Lower leg skin (tissue), 3 donors: ENCODE measurements around the gene PKD1L1.

Source experiments
- POLR2A ChIP-seq, 2 donors: fragments of 450-650 bp; IDR thresholded peaks; one replicate each; pipeline ENCODE4 v1.6.1; 2016 to 2017; ENCODE audit warnings: antibody characterized with exemption in 2 of 2, mild to moderate bottlenecking in 1 of 2, moderate library complexity in 1 of 2
- TF ChIP-seq, protein P1 (sequence below), 3 donors: fragments of 450-650 bp; IDR thresholded peaks; one replicate each; pipeline ENCODE4 v1.5.1; 2016; ENCODE audit warnings: antibody characterized with exemption in 3 of 3, mild to moderate bottlenecking in 3 of 3, moderate library complexity in 2 of 3

DNA sequence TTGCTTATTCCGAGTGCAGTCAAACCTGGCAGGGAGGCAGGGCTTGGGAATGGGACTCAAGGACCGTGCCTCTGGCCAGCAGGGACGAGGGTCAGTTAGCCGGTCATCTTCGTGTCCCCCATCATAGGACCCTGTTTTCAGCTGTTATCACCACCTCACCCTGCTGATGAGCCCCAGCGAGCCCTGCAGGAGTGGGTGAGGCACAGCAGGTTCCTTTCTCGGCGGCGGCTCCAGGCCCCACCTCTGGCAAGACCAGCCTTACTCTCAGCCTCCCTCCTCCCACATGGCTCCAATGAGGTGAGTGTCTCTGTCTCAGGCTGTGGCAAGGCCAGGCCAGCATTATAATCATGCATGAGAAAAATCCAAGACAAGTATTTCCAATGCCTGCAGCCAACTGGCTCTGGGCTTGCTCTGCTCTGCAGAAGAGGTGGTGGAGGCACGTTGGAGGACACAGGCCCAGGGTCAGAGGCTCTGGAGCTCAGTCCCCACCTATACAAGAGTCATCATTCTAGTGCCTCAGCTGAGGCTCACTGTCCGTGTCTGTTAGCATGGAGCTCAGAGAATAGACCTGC, 15.7 kb downstream of the PKD1L1 start:
- TF ChIP-seq, protein P1, sequence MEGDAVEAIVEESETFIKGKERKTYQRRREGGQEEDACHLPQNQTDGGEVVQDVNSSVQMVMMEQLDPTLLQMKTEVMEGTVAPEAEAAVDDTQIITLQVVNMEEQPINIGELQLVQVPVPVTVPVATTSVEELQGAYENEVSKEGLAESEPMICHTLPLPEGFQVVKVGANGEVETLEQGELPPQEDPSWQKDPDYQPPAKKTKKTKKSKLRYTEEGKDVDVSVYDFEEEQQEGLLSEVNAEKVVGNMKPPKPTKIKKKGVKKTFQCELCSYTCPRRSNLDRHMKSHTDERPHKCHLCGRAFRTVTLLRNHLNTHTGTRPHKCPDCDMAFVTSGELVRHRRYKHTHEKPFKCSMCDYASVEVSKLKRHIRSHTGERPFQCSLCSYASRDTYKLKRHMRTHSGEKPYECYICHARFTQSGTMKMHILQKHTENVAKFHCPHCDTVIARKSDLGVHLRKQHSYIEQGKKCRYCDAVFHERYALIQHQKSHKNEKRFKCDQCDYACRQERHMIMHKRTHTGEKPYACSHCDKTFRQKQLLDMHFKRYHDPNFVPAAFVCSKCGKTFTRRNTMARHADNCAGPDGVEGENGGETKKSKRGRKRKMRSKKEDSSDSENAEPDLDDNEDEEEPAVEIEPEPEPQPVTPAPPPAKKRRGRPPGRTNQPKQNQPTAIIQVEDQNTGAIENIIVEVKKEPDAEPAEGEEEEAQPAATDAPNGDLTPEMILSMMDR (IDR thresholded peaks at IDR 0.05): no peak
- no peak for TF ChIP-seq POLR2A (IDR thresholded peaks at IDR 0.05)
